SK-N-SH treated with all-trans-retinoic acid at 6 μM for 48 hours (cell line): ENCODE data around the gene UBE2E1.

Experiments used
- ATAC-seq: fragments of 200-7000 bp; cut with Tn5 transposase; 3 replicates; pipeline ENCODE4 v1.9.1; 2020; ENCODE audit warnings: mild to moderate bottlenecking, moderate library complexity
- ESRRG ChIP-seq: fragments of 250-450 bp; sonication (Bioruptor Pico); IDR thresholded peaks from 2 replicates; pipeline ENCODE4 v1.6.1; 2021; ENCODE audit warnings: mild to moderate bottlenecking
- GLIS3 ChIP-seq: fragments of 250-450 bp; sonication (Bioruptor Pico); IDR thresholded peaks from 2 replicates; pipeline ENCODE4 v1.5.0; 2020; ENCODE audit warnings: mild to moderate bottlenecking, moderate library complexity
- ISL1 ChIP-seq: fragments of 250-450 bp; sonication (Bioruptor Pico); IDR thresholded peaks from 2 replicates; pipeline ENCODE4 v2.1.2; 2022; ENCODE audit warnings: mild to moderate bottlenecking, moderate library complexity
- RARB ChIP-seq: fragments of 250-450 bp; sonication (Bioruptor Pico); IDR thresholded peaks from 2 replicates; pipeline ENCODE4 v1.8.0; 2021; ENCODE audit warnings: mild to moderate bottlenecking, moderate library complexity
- TCF4 ChIP-seq: fragments of 250-450 bp; sonication (Bioruptor Pico); IDR thresholded peaks from 2 replicates; pipeline ENCODE4 v1.8.0; 2021; ENCODE audit warnings: mild to moderate bottlenecking, moderate library complexity, borderline replicate concordance
- TOX ChIP-seq: fragments of 250-450 bp; sonication (Bioruptor Pico); IDR thresholded peaks from 2 replicates; pipeline ENCODE4 v1.8.0; 2021; ENCODE audit warnings: mild to moderate bottlenecking, moderate library complexity, borderline replicate concordance
- ZC3H10 ChIP-seq: fragments of 250-450 bp; sonication (Bioruptor Pico); IDR thresholded peaks from 2 replicates; pipeline ENCODE4 v1.5.1; 2021; ENCODE audit warnings: mild to moderate bottlenecking, moderate library complexity
- ZFP3 ChIP-seq: fragments of 250-450 bp; sonication (Bioruptor Pico); IDR thresholded peaks from 2 replicates; pipeline ENCODE4 v1.5.0; 2020; ENCODE audit warnings: mild to moderate bottlenecking, moderate library complexity
- ZFP30 ChIP-seq: fragments of 450-650 bp; formaldehyde crosslinking; IDR thresholded peaks from 2 replicates; pipeline ENCODE4 v1.5.0; 2022; ENCODE audit warnings: mild to moderate bottlenecking, moderate library complexity
- ZNF565 ChIP-seq: fragments of 450-650 bp; formaldehyde crosslinking; conservative IDR thresholded peaks from 2 replicates; pipeline ENCODE4 v1.5.0; 2020; ENCODE audit warnings: low read depth, mild to moderate bottlenecking, moderate library complexity
- ZNF70 ChIP-seq: fragments of 450-650 bp; formaldehyde crosslinking; IDR thresholded peaks from 2 replicates; pipeline ENCODE4 v1.5.0; 2020; ENCODE audit warnings: mild to moderate bottlenecking, moderate library complexity
- ZNF8 ChIP-seq: fragments of 450-650 bp; formaldehyde crosslinking; IDR thresholded peaks from 2 replicates; pipeline ENCODE4 v1.5.0; 2020; ENCODE audit warnings: mild to moderate bottlenecking, moderate library complexity
- TF ChIP-seq, protein P1 (sequence below): fragments of 250-450 bp; sonication (Bioruptor Pico); IDR thresholded peaks from 2 replicates; pipeline ENCODE4 v1.5.1; 2020; ENCODE audit warnings: low read depth, mild to moderate bottlenecking, moderate library complexity
- TF ChIP-seq, protein P2 (sequence below): fragments of 250-450 bp; sonication (Bioruptor Pico); IDR thresholded peaks from 2 replicates; pipeline ENCODE4 v1.5.0; 2020; ENCODE audit warnings: mild to moderate bottlenecking, moderate library complexity
- TF ChIP-seq, protein P3 (sequence below): fragments of 250-450 bp; sonication (Bioruptor Pico); IDR thresholded peaks from 2 replicates; pipeline ENCODE4 v1.8.0; 2021; ENCODE audit warnings: low read depth, mild to moderate bottlenecking, moderate library complexity, borderline replicate concordance

UBE2E1 gene

DNA sequence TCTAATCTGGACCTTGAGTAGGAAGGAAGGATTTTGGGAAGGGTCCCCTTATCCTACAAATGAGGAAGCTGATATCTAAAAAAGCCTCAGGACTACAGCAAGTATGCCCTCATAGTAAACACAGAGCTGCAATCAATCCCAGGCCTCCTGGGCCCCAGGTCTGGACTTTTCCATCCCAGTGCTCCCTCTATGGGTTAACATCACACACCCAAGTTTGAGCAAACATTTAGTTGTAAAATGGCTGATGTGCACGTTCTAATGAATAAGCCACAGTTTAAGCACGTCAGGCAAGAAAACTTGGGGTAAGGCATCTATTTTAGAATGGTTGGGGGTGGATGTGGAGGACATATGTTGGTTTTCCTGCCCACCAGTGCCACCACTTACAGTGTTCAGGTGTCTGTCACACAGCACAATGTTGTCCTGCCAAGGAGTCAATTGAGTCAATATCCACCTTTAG is 44.3 kb upstream of the UBE2E1 start (continued):
- TF ChIP-seq ISL1 (no peak), ZNF8 (CRISPR knock-in tag) (no peak), GLIS3 (CRISPR knock-in tag) (no peak)
- TF ChIP-seq, protein P1, sequence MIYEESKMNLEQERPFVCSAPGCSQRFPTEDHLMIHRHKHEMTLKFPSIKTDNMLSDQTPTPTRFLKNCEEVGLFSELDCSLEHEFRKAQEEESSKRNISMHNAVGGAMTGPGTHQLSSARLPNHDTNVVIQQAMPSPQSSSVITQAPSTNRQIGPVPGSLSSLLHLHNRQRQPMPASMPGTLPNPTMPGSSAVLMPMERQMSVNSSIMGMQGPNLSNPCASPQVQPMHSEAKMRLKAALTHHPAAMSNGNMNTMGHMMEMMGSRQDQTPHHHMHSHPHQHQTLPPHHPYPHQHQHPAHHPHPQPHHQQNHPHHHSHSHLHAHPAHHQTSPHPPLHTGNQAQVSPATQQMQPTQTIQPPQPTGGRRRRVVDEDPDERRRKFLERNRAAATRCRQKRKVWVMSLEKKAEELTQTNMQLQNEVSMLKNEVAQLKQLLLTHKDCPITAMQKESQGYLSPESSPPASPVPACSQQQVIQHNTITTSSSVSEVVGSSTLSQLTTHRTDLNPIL: no peak

DNA sequence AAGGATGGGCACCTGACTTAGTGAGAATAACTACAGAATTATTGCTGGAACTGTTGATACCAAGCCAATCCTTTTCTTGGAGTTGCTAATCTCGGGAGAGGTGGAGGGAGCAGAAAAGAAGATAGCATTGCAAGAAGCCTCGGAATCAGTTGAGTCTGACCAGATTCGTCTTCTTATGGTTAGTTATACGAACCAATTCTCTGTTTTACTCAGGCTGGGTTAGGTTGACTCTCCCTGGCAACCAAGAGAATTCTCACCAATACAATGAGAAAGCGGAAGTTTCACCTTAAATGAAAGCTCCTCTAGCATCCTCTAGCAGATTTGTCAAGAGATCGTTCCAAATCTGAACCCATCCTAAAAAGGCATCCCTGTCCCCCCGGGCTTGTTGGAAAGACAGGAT is 43.5 kb upstream of the UBE2E1 start:
- no peak; the same call in 1 of the 3 replicates for ATAC-seq
- TF ChIP-seq GLIS3 (CRISPR knock-in tag): no peak
- TF ChIP-seq RARB (CRISPR knock-in tag): no peak
- TF ChIP-seq TCF4: no peak
- no peak for TF ChIP-seq ZNF565 (CRISPR knock-in tag)

DNA sequence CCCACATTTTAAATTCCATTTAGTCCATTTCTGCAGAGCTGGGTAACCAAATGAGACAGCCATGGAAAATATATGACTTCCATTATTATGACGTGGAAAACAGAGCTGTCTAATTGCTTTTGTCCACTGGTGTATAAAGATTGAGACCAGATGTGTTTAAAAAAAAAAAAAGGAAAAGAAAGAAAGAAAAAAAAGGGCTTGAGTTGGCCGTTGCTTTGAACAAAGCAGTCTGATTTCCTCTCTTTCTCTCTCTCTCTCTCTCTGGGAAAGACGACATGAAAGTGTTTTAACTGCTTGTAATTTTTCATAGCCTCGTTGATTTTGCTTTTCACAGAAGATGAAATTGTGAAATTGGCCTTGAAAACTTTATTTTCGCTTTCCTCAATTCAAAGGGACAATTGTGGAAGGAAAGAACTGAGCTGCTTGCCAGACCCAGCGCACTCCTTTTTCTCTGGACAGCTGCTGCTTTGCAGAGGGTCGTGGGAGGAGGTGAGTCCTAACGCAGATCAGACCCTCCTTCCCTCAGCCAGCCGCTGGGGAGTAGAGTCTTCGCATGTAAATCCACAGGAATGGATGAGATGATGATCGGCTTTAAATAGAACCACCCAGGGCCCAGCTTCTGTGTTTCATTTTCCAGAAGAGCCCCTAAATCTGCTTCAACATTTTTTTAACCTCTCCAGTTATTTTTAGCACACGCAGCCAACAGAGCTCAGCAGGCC is 42.8 kb upstream of the UBE2E1 start:
- ATAC-seq: peak; percentile 86
- TF ChIP-seq ZFP30 (CRISPR knock-in tag) (no peak), ISL1 (peak; percentile 33; the same call in 1 of the 2 replicates)
- TF ChIP-seq, protein P2, sequence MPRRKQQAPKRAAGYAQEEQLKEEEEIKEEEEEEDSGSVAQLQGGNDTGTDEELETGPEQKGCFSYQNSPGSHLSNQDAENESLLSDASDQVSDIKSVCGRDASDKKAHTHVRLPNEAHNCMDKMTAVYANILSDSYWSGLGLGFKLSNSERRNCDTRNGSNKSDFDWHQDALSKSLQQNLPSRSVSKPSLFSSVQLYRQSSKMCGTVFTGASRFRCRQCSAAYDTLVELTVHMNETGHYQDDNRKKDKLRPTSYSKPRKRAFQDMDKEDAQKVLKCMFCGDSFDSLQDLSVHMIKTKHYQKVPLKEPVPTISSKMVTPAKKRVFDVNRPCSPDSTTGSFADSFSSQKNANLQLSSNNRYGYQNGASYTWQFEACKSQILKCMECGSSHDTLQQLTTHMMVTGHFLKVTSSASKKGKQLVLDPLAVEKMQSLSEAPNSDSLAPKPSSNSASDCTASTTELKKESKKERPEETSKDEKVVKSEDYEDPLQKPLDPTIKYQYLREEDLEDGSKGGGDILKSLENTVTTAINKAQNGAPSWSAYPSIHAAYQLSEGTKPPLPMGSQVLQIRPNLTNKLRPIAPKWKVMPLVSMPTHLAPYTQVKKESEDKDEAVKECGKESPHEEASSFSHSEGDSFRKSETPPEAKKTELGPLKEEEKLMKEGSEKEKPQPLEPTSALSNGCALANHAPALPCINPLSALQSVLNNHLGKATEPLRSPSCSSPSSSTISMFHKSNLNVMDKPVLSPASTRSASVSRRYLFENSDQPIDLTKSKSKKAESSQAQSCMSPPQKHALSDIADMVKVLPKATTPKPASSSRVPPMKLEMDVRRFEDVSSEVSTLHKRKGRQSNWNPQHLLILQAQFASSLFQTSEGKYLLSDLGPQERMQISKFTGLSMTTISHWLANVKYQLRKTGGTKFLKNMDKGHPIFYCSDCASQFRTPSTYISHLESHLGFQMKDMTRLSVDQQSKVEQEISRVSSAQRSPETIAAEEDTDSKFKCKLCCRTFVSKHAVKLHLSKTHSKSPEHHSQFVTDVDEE (CRISPR knock-in tag): peak; percentile 70; the same call in 1 of the 2 replicates
- TF ChIP-seq, protein P3, sequence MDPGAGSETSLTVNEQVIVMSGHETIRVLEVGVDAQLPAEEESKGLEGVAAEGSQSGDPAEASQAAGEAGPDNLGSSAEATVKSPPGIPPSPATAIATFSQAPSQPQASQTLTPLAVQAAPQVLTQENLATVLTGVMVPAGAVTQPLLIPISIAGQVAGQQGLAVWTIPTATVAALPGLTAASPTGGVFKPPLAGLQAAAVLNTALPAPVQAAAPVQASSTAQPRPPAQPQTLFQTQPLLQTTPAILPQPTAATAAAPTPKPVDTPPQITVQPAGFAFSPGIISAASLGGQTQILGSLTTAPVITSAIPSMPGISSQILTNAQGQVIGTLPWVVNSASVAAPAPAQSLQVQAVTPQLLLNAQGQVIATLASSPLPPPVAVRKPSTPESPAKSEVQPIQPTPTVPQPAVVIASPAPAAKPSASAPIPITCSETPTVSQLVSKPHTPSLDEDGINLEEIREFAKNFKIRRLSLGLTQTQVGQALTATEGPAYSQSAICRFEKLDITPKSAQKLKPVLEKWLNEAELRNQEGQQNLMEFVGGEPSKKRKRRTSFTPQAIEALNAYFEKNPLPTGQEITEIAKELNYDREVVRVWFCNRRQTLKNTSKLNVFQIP: no peak

DNA sequence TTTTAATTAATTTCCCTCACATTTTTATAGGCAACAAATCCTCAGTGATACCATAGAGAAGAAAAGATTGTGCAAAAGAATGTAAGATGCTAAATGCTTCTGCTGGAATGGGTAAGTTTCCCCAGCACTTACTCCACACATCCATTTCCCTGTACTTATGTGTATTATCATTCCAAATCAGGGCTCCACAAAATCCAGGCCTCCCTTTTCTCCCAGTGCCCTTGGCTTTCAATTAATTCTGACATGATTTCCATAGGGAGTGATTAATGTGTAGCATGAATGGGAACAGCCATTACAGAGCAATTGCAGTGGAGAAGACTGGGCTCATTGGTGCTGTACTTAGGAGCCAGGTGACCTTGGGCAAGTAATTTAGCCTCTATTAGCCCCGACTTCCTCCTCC is 41.3 kb upstream of the UBE2E1 start:
- no peak for ATAC-seq
- TF ChIP-seq RARB (CRISPR knock-in tag) (no peak), TOX (CRISPR knock-in tag) (no peak), ZC3H10 (CRISPR knock-in tag) (no peak), GLIS3 (CRISPR knock-in tag) (no peak), ZFP3 (CRISPR knock-in tag) (no peak), ISL1 (no peak), ESRRG (CRISPR knock-in tag) (no peak)
- TF ChIP-seq, protein P3: no peak

DNA sequence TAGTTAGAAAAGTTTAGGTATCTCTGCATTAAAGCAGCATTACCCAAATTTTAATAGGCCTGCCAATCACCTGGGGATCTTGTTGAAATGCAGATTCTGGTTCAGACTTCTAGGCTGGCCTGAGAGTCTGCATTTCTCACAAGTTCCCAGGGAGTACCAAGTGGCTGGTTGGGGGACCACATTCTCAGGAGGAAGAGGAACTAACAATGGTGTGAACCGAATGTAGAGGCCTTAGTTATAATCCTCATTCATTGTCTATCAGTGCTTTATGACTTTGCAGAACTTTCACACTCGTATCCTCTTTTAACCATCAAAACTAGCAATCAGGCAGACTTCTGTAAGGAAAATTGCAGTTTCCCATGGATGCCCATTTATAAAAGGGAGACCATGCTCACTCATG is 38.2 kb upstream of the UBE2E1 start:
- ATAC-seq: no peak
- TF ChIP-seq TCF4: no peak
- TF ChIP-seq, protein P3: no peak
- TF ChIP-seq ZFP3 (CRISPR knock-in tag): no peak
- TF ChIP-seq ZFP30 (CRISPR knock-in tag): no peak
- no peak for TF ChIP-seq ZNF70 (CRISPR knock-in tag)
